Activated T-helper 2 cell treated with anti-CD3 and anti-CD28 coated beads, Interferon-gamma antibody, Interleukin-2, Interleukin-4, amounts not matched to agents 10 μg/mL and 5 μg/mL and 100 μg/mL, durations not matched to agents 14 hours and 24 hours and 36 hours (primary cell): ENCODE results near the gene ZBTB17. TPM values are rescaled to one million over a fixed set of nuclear protein-coding genes. Genes with fewer than 3 reads are reported as not detected.
A peak's percentile ranks its signal among the peaks of the same experiment; 100 is the strongest.
"Not testable (repeated sequence)": the region's sequence is repeated elsewhere in the genome, so short reads cannot be mapped to it uniquely, and the experiment has no call there.

Source experiments
- DNase-seq: peaks from one replicate; pipeline ENCODE4 v3.0.0; 2021; ENCODE audit warnings: low spot score
- H3K27ac Mint-ChIP-seq: one replicate; pipeline ENCODE4 v1.8.0; 2021; ENCODE audit warnings: mixed read lengths
- H3K27me3 Mint-ChIP-seq: one replicate; pipeline ENCODE4 v1.8.0; 2021; ENCODE audit warnings: low read depth, mixed read lengths
- H3K36me3 Mint-ChIP-seq: one replicate; pipeline ENCODE4 v1.8.0; 2021; ENCODE audit warnings: low read depth, mixed read lengths
- H3K4me1 Mint-ChIP-seq: one replicate; pipeline ENCODE4 v1.8.0; 2021; ENCODE audit warnings: low read depth, mixed read lengths
- H3K4me3 Mint-ChIP-seq: one replicate; pipeline ENCODE4 v1.8.0; 2021; ENCODE audit warnings: low read depth, mild to moderate bottlenecking, moderate library complexity, mixed read lengths
- H3K9me3 Mint-ChIP-seq: one replicate; pipeline ENCODE4 v1.8.0; 2021; ENCODE audit warnings: mixed read lengths
- intact Hi-C: fragments of 100-400 bp; cut with micrococcal nuclease; formaldehyde crosslinking; loops from one replicate; pipeline ENCODE4 v1.15.1; 2023
- total RNA-seq: library from RNA; stranded (reverse); gene quantifications from 2 replicates; pipeline ENCODE4 v1.2.3, GENCODE V29; 2022

The ZBTB17 gene
- total RNA-seq, 1 donor from 2014 or later, result 67.8 TPM

GRCh38 chr1:15991427-15992186 is 15.7 kb upstream of the ZBTB17 start:
- H3K27ac Mint-ChIP-seq, result no peak overlapping the region
- DNase-seq, result no peak
- H3K4me3 Mint-ChIP-seq, result no peak overlapping the region
- H3K4me1 Mint-ChIP-seq, result no peaks in the 10 kb centered on the region
- no peaks in the 10 kb centered on the region for H3K27me3 Mint-ChIP-seq
- no peaks in the 10 kb centered on the region for H3K9me3 Mint-ChIP-seq
- intact Hi-C loops, result no loop called here
- no peaks in the 10 kb centered on the region for H3K36me3 Mint-ChIP-seq

- no peak overlapping the region for H3K27ac Mint-ChIP-seq
- intact Hi-C loops, result no loop called here
- peaks cover 4% of the 10 kb centered on the region for H3K4me1 Mint-ChIP-seq
- no peaks in the 10 kb centered on the region for H3K9me3 Mint-ChIP-seq
- no peak overlapping the region for H3K4me3 Mint-ChIP-seq
- H3K36me3 Mint-ChIP-seq, result no peaks in the 10 kb centered on the region
- no peak for DNase-seq
- H3K27me3 Mint-ChIP-seq, result no peaks in the 10 kb centered on the region
Measured at GRCh38 chr1:15989776-15990175, 13.9 kb upstream of the ZBTB17 start.

GRCh38 chr1:15988856-15989736 is 13.2 kb upstream of the ZBTB17 start:
- H3K27ac Mint-ChIP-seq, result no peak overlapping the region
- no peak for DNase-seq
- H3K4me1 Mint-ChIP-seq, result peaks cover 7% of the 10 kb centered on the region
- intact Hi-C loops, result no loop called here
- H3K27me3 Mint-ChIP-seq, result no peaks in the 10 kb centered on the region
- H3K9me3 Mint-ChIP-seq, result no peaks in the 10 kb centered on the region
- no peak overlapping the region for H3K4me3 Mint-ChIP-seq
- H3K36me3 Mint-ChIP-seq, result no peaks in the 10 kb centered on the region

- intact Hi-C loops, result no loop called here
- Mint-ChIP-seq H3K4me1 (peaks cover 16% of the 10 kb centered on the region), H3K27ac (no peak overlapping the region), H3K9me3 (no peaks in the 10 kb centered on the region), H3K36me3 (no peaks in the 10 kb centered on the region), H3K4me3 (no peak overlapping the region), H3K27me3 (no peaks in the 10 kb centered on the region)
- no peak for DNase-seq
Measured at GRCh38 chr1:15985611-15986297, 9.9 kb upstream of the ZBTB17 start.

GRCh38 chr1:15983275-15983674 is 7.4 kb upstream of the ZBTB17 start:
- Mint-ChIP-seq H3K27ac (no peak overlapping the region), H3K4me3 (no peak overlapping the region), H3K27me3 (no peaks in the 10 kb centered on the region), H3K9me3 (no peaks in the 10 kb centered on the region), H3K4me1 (peaks cover 19% of the 10 kb centered on the region), H3K36me3 (no peaks in the 10 kb centered on the region)
- intact Hi-C loops, result no loop called here
- DNase-seq, result no peak

GRCh38 chr1:15981679-15982078 is 5.8 kb upstream of the ZBTB17 start:
- no peaks in the 10 kb centered on the region for H3K9me3 Mint-ChIP-seq

GRCh38 chr1:15977947-15978346 is 2.0 kb upstream of the ZBTB17 start:
- H3K27me3 Mint-ChIP-seq, H3K9me3 Mint-ChIP-seq: not testable (repeated sequence)

More at GRCh38 chr1:15981679-15982078, 5.8 kb upstream of the ZBTB17 start:
- Mint-ChIP-seq H3K36me3 (no peaks in the 10 kb centered on the region), H3K27ac (no peak overlapping the region), H3K4me3 (no peak overlapping the region), H3K27me3 (no peaks in the 10 kb centered on the region), H3K4me1 (peaks cover 20% of the 10 kb centered on the region)
- DNase-seq, result no peak
- intact Hi-C loops, result no loop called here

GRCh38 chr1:15975358-15975804 is 520 bp downstream of the ZBTB17 start:
- Mint-ChIP-seq H3K9me3 (no peaks in the 10 kb centered on the region), H3K27me3 (no peaks in the 10 kb centered on the region), H3K4me1 (peaks cover 37% of the 10 kb centered on the region), H3K36me3 (peaks cover 35% of the 10 kb centered on the region), H3K4me3 (peak overlapping the region; percentile 84), H3K27ac (peak overlapping the region; percentile 76)
- intact Hi-C loops, result loop anchor here (1.0 to 10.0 kb wide), 3 partner anchors 9 to 361 kb away; partner anchors contain the start of genes DDI2 and SPEN
- peak; percentile 62 for DNase-seq

More at GRCh38 chr1:15977947-15978346, 2.0 kb upstream of the ZBTB17 start:
- peaks cover 26% of the 10 kb centered on the region for H3K4me1 Mint-ChIP-seq
- not testable (repeated sequence) for H3K27ac Mint-ChIP-seq, DNase-seq, H3K4me3 Mint-ChIP-seq
- intact Hi-C loops, result loop anchor here (5.0 to 10.0 kb wide), 2 partner anchors 131 to 363 kb away; partner anchors contain the start of genes DDI2 and SPEN
- H3K36me3 Mint-ChIP-seq, result peaks cover 15% of the 10 kb centered on the region

- peak overlapping the region; percentile 76 for H3K27ac Mint-ChIP-seq
- intact Hi-C loops, result loop anchor here (1.0 to 10.0 kb wide), 3 partner anchors 9 to 360 kb away; partner anchors contain the start of genes DDI2 and SPEN
- no peaks in the 10 kb centered on the region for H3K9me3 Mint-ChIP-seq
- peak overlapping the region; percentile 84 for H3K4me3 Mint-ChIP-seq
- no peak for DNase-seq
- H3K36me3 Mint-ChIP-seq, result peaks cover 40% of the 10 kb centered on the region
- H3K4me1 Mint-ChIP-seq, result peaks cover 39% of the 10 kb centered on the region
- no peaks in the 10 kb centered on the region for H3K27me3 Mint-ChIP-seq
Measured at GRCh38 chr1:15974855-15975254, 1.0 kb downstream of the ZBTB17 start.

- H3K36me3 Mint-ChIP-seq, result peaks cover 49% of the 10 kb centered on the region
- H3K27ac Mint-ChIP-seq, result peak overlapping the region; percentile 19
- H3K9me3 Mint-ChIP-seq, result no peaks in the 10 kb centered on the region
- intact Hi-C loops, result loop anchor here (10.0 kb wide), 1 partner anchor 359 kb away; the partner anchor contains the start of gene DDI2
- H3K27me3 Mint-ChIP-seq, result no peaks in the 10 kb centered on the region
- no peak for DNase-seq
- peak overlapping the region; percentile 26 for H3K4me3 Mint-ChIP-seq
- peaks cover 35% of the 10 kb centered on the region for H3K4me1 Mint-ChIP-seq
Measured at GRCh38 chr1:15973772-15974171, 2.1 kb downstream of the ZBTB17 start.

- Mint-ChIP-seq H3K9me3 (no peaks in the 10 kb centered on the region), H3K27ac (no peak overlapping the region), H3K4me1 (peaks cover 46% of the 10 kb centered on the region), H3K36me3 (peaks cover 63% of the 10 kb centered on the region), H3K4me3 (no peak overlapping the region), H3K27me3 (no peaks in the 10 kb centered on the region)
- intact Hi-C loops, result loop anchor here (10.0 kb wide), 1 partner anchor 358 kb away; the partner anchor contains the start of gene DDI2
- DNase-seq, result no peak
Measured at GRCh38 chr1:15972409-15972808, 3.5 kb downstream of the ZBTB17 start.

GRCh38 chr1:15970911-15971310 is 5.0 kb downstream of the ZBTB17 start:
- Mint-ChIP-seq H3K4me3 (no peak overlapping the region), H3K27ac (no peak overlapping the region), H3K27me3 (no peaks in the 10 kb centered on the region), H3K36me3 (peaks cover 72% of the 10 kb centered on the region), H3K9me3 (no peaks in the 10 kb centered on the region), H3K4me1 (peaks cover 51% of the 10 kb centered on the region)
- intact Hi-C loops, result loop anchor here (10.0 kb wide), 1 partner anchor 356 kb away; the partner anchor contains the start of gene DDI2
- DNase-seq, result no peak
